ENCODE measurements around the gene GAL.

GRCh38 chr11:68666849-68667248 is 17.5 kb upstream of the GAL start:
- TF ChIP-seq EP300 (IDR thresholded peaks at IDR 0.05; ENCODE audit: borderline replicate concordance), result no peak
- no peak for TF ChIP-seq YY1 (IDR thresholded peaks at IDR 0.05; ENCODE audit: low read depth)
- no peak for TF ChIP-seq NFIC (IDR thresholded peaks at IDR 0.05)
- no peak for TF ChIP-seq CEBPB (IDR thresholded peaks at IDR 0.05)
- no peak for TF ChIP-seq USF1 (IDR thresholded peaks at IDR 0.05)
- TF ChIP-seq RAD21 (IDR thresholded peaks at IDR 0.05; ENCODE audit: low read depth), result no peak
- no peak for TF ChIP-seq MAX (IDR thresholded peaks at IDR 0.05)
- TF ChIP-seq REST (IDR thresholded peaks at IDR 0.05; ENCODE audit: low read depth), result no peak
- TF ChIP-seq TAF1 (IDR thresholded peaks at IDR 0.05; ENCODE audit: low read depth), result no peak
